ENCODE results near the gene ZSWIM8. TPM values are rescaled to one million over a fixed set of nuclear protein-coding genes. Genes with fewer than 3 reads are reported as not detected.

The ZSWIM8 gene
- total and polyA plus RNA-seq, 5 donors from 2014 or later = 6.0 to 95.5 (median 12.3) TPM

DNA sequence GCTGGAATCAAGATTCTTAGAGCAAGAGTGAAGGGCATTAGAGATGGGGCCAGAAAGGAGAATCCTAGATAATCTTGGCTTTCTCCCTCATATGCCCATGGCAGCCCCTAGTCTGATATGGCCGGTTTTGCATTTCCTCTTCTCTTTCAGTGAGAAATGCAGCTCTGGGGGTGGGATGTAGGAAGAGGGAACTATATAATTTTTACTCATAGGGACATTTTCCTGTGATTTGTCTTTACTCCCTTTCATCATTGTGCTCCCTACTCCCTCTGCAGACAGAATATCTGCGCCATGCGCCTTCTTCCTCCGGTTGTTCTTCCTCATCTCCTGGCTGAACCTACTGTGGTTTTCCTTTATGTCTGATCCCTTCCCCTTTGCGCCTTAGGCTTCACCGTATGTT, 20.3 kb upstream of the ZSWIM8 start:
- Mint-ChIP-seq H3K9me3 (no peaks in the 10 kb centered on the region), H3K27ac (peak overlapping the region in 1 of 3 donors; percentile 26), H3K27me3 (no peaks in the 10 kb centered on the region), H3K4me3 (no peak overlapping the region), H3K4me1 (peaks cover 5 to 32% (median 23%) of the 10 kb centered on the region in 4 donors), H3K36me3 (peaks cover 70% of the 10 kb centered on the region)
- H3K27ac ChIP-seq (ENCODE audit: insufficient read depth, low read length, poor library complexity, severe bottlenecking) = no peak overlapping the region
- H3K36me3 ChIP-seq (ENCODE audit: control insufficient read depth, insufficient read depth, low read length) = peaks cover 83% of the 10 kb centered on the region
- ATAC-seq (ENCODE audit: low read depth in 2 of 2) = no peak
- DNase-seq = no peak
- peaks cover 10% of the 10 kb centered on the region for H3K4me1 ChIP-seq (ENCODE audit: control insufficient read depth, insufficient read depth, low read length, poor library complexity, severe bottlenecking)
- no peaks in the 10 kb centered on the region for H3K9me3 ChIP-seq (ENCODE audit: control insufficient read depth in 2 of 2, low read length in 2 of 2)
- no peaks in the 10 kb centered on the region for H3K27me3 ChIP-seq (ENCODE audit: control insufficient read depth, insufficient read depth, low read length)
- H3K4me3 ChIP-seq (ENCODE audit: low read depth, low read length) = no peak overlapping the region

DNA sequence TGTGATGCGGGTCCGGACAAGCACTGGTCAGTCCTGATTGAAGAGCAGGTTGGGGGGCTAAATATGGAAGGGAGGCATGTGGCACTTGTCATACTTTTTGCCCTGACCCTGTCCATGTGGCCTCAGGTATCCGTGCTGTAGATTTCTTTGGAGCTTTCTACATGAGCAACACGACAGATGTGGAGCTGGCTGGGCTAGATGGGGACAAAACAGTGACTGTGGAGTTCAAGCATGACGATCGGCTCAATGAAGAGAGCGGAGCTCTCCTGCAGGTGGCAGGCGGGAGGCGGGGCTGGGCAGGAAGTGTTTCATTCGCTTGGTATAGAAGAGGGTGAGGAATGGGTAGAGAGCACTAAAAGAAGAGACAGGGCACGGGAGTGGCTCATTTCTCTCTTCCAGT, 16.5 kb upstream of the ZSWIM8 start:
- ATAC-seq (ENCODE audit: low read depth in 2 of 2) (peak; percentile 51 to 54), DNase-seq (peak; percentile 44 to 79 (median 74))
- peak overlapping the region in 2 of 3 donors; percentile 62 to 87 for H3K27ac Mint-ChIP-seq
- no peaks in the 10 kb centered on the region for H3K27me3 Mint-ChIP-seq
- H3K4me1 Mint-ChIP-seq = peaks cover 8 to 45% (median 16%) of the 10 kb centered on the region in 4 donors
- no peaks in the 10 kb centered on the region for H3K27me3 ChIP-seq (ENCODE audit: control insufficient read depth, insufficient read depth, low read length)
- peaks cover 47% of the 10 kb centered on the region for H3K36me3 Mint-ChIP-seq
- H3K27ac ChIP-seq (ENCODE audit: insufficient read depth, low read length, poor library complexity, severe bottlenecking) = peak overlapping the region; percentile 64
- peaks cover 53% of the 10 kb centered on the region for H3K36me3 ChIP-seq (ENCODE audit: control insufficient read depth, insufficient read depth, low read length)
- H3K9me3 ChIP-seq (ENCODE audit: control insufficient read depth in 2 of 2, low read length in 2 of 2) = no peaks in the 10 kb centered on the region
- peak overlapping the region; percentile 49 to 78 (median 52) for H3K4me3 Mint-ChIP-seq
- H3K4me1 ChIP-seq (ENCODE audit: control insufficient read depth, insufficient read depth, low read length, poor library complexity, severe bottlenecking) = peaks cover 26% of the 10 kb centered on the region
- H3K9me3 Mint-ChIP-seq = peaks cover 0 to 2% (median 0%) of the 10 kb centered on the region in 7 donors
- H3K4me3 ChIP-seq (ENCODE audit: low read depth, low read length) = no peak overlapping the region

DNA sequence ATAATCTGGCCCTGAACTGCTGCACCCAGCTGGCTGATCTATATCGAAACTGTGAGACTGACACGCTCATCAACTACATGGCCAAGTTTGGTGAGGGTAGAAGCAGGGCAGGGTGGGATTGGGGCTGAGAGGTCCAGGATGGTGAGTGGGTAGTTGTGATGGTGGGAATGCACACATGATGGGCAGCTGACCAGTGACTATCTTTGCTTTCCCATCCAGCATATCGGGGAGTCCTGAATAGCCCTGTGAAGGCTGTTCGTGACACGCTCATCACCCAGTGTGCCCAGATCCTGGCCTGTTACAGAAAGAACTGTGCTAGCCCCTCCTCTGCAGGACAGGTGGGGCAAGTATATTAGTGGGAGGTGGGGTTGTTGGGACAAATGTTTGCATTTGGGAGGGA, 16.0 kb upstream of the ZSWIM8 start:
- Mint-ChIP-seq H3K9me3 (peaks cover 0 to 2% (median 0%) of the 10 kb centered on the region in 7 donors), H3K36me3 (peaks cover 45% of the 10 kb centered on the region), H3K27ac (peak overlapping the region in 2 of 3 donors; percentile 62 to 87), H3K27me3 (no peaks in the 10 kb centered on the region), H3K4me1 (peaks cover 10 to 50% (median 21%) of the 10 kb centered on the region in 4 donors), H3K4me3 (peak overlapping the region; percentile 49 to 100 (median 52))
- no peaks in the 10 kb centered on the region for H3K9me3 ChIP-seq (ENCODE audit: control insufficient read depth in 2 of 2, low read length in 2 of 2)
- no peak for ATAC-seq (ENCODE audit: low read depth in 2 of 2)
- H3K27me3 ChIP-seq (ENCODE audit: control insufficient read depth, insufficient read depth, low read length) = no peaks in the 10 kb centered on the region
- H3K4me1 ChIP-seq (ENCODE audit: control insufficient read depth, insufficient read depth, low read length, poor library complexity, severe bottlenecking) = peaks cover 31% of the 10 kb centered on the region
- no peak for DNase-seq
- no peak overlapping the region for H3K4me3 ChIP-seq (ENCODE audit: low read depth, low read length)
- H3K36me3 ChIP-seq (ENCODE audit: control insufficient read depth, insufficient read depth, low read length) = peaks cover 50% of the 10 kb centered on the region
- peak overlapping the region; percentile 64 for H3K27ac ChIP-seq (ENCODE audit: insufficient read depth, low read length, poor library complexity, severe bottlenecking)

- Mint-ChIP-seq H3K4me1 (peaks cover 27 to 67% (median 35%) of the 10 kb centered on the region in 4 donors), H3K27ac (peak overlapping the region; percentile 94 to 97 (median 94)), H3K36me3 (peaks cover 31% of the 10 kb centered on the region), H3K27me3 (no peaks in the 10 kb centered on the region), H3K9me3 (peaks cover 0 to 2% (median 0%) of the 10 kb centered on the region in 7 donors), H3K4me3 (peak overlapping the region; percentile 89 to 100 (median 96))
- Histone ChIP-seq H3K36me3 (ENCODE audit: control insufficient read depth, insufficient read depth, low read length) (peaks cover 37% of the 10 kb centered on the region), H3K4me1 (ENCODE audit: control insufficient read depth, insufficient read depth, low read length, poor library complexity, severe bottlenecking) (peaks cover 45% of the 10 kb centered on the region), H3K4me3 (ENCODE audit: low read depth, low read length) (no peak overlapping the region), H3K9me3 (ENCODE audit: control insufficient read depth in 2 of 2, low read length in 2 of 2) (no peaks in the 10 kb centered on the region), H3K27ac (ENCODE audit: insufficient read depth, low read length, poor library complexity, severe bottlenecking) (peak overlapping the region; percentile 95), H3K27me3 (ENCODE audit: control insufficient read depth, insufficient read depth, low read length) (no peaks in the 10 kb centered on the region)
- DNase-seq = peak; percentile 73 to 83 (median 78)
- ATAC-seq (ENCODE audit: low read depth in 2 of 2) = peak in 1 of 2 donors; percentile 45
Measured at GRCh38 chr10:73771722-73772280, 13.6 kb upstream of the ZSWIM8 start.

GRCh38 chr10:73772281-73773151, 12.9 kb upstream of the ZSWIM8 start:
- Mint-ChIP-seq H3K27ac (peak overlapping the region; percentile 94 to 97 (median 94)), H3K9me3 (peaks cover 0 to 2% (median 0%) of the 10 kb centered on the region in 7 donors), H3K36me3 (peaks cover 32% of the 10 kb centered on the region), H3K4me1 (peaks cover 31 to 73% (median 42%) of the 10 kb centered on the region in 4 donors), H3K4me3 (peak overlapping the region; percentile 89 to 100 (median 96)), H3K27me3 (no peaks in the 10 kb centered on the region)
- DNase-seq (peak; percentile 76 to 88 (median 84)), ATAC-seq (ENCODE audit: low read depth in 2 of 2) (peak; percentile 71 to 72)
- peak overlapping the region; percentile 95 for H3K27ac ChIP-seq (ENCODE audit: insufficient read depth, low read length, poor library complexity, severe bottlenecking)
- H3K4me1 ChIP-seq (ENCODE audit: control insufficient read depth, insufficient read depth, low read length, poor library complexity, severe bottlenecking) = peaks cover 47% of the 10 kb centered on the region
- H3K9me3 ChIP-seq (ENCODE audit: control insufficient read depth in 2 of 2, low read length in 2 of 2) = no peaks in the 10 kb centered on the region
- no peaks in the 10 kb centered on the region for H3K27me3 ChIP-seq (ENCODE audit: control insufficient read depth, insufficient read depth, low read length)
- peak overlapping the region; percentile 91 for H3K4me3 ChIP-seq (ENCODE audit: low read depth, low read length)
- peaks cover 32% of the 10 kb centered on the region for H3K36me3 ChIP-seq (ENCODE audit: control insufficient read depth, insufficient read depth, low read length)

DNA sequence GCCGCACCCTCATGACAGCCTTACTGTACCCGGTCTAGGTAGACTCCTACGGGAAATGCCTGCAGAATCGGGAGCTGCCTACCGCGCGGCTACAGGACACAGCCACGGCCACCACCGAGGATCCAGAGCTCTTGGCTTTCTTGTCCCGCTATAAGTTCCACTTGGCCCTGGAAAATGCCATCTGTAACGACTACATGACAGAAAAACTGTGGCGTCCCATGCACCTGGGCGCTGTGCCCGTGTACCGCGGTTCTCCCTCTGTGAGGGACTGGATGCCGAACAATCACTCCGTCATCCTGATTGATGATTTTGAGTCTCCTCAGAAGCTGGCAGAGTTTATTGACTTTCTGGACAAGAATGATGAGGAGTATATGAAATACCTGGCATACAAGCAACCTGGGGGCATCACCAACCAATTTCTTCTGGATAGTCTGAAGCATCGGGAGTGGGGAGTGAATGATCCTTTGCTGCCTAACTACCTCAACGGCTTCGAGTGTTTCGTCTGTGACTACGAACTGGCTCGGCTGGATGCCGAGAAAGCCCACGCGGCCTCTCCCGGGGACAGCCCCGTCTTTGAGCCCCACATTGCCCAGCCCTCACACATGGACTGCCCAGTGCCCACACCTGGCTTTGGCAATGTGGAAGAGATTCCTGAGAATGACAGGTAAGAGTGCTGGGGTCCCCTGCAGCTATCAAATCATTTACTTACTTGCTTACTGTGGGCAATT, 12.1 kb upstream of the ZSWIM8 start:
- H3K36me3 Mint-ChIP-seq = peaks cover 32% of the 10 kb centered on the region

GRCh38 chr10:73774637-73775036, 10.8 kb upstream of the ZSWIM8 start:
- Histone ChIP-seq H3K4me3 (ENCODE audit: low read depth, low read length) (peak overlapping the region; percentile 91), H3K36me3 (ENCODE audit: control insufficient read depth, insufficient read depth, low read length) (peaks cover 33% of the 10 kb centered on the region), H3K4me1 (ENCODE audit: control insufficient read depth, insufficient read depth, low read length, poor library complexity, severe bottlenecking) (peaks cover 38% of the 10 kb centered on the region), H3K27me3 (ENCODE audit: control insufficient read depth, insufficient read depth, low read length) (no peaks in the 10 kb centered on the region), H3K9me3 (ENCODE audit: control insufficient read depth in 2 of 2, low read length in 2 of 2) (no peaks in the 10 kb centered on the region), H3K27ac (ENCODE audit: insufficient read depth, low read length, poor library complexity, severe bottlenecking) (peak overlapping the region; percentile 95)
- peaks cover 26 to 61% (median 36%) of the 10 kb centered on the region in 4 donors for H3K4me1 Mint-ChIP-seq
- DNase-seq (no peak), ATAC-seq (ENCODE audit: low read depth in 2 of 2) (no peak)
- H3K36me3 Mint-ChIP-seq = peaks cover 25% of the 10 kb centered on the region
- peak overlapping the region; percentile 89 to 100 (median 96) for H3K4me3 Mint-ChIP-seq
- H3K9me3 Mint-ChIP-seq = peaks cover 0 to 2% (median 0%) of the 10 kb centered on the region in 7 donors
- no peaks in the 10 kb centered on the region for H3K27me3 Mint-ChIP-seq
- H3K27ac Mint-ChIP-seq = peak overlapping the region; percentile 80 to 94 (median 94)

More for the DNA sequence above, 12.1 kb upstream of the ZSWIM8 start:
- Mint-ChIP-seq H3K4me1 (peaks cover 31 to 71% (median 42%) of the 10 kb centered on the region in 4 donors), H3K4me3 (peak overlapping the region; percentile 89 to 100 (median 96)), H3K27me3 (no peaks in the 10 kb centered on the region), H3K9me3 (peaks cover 0 to 2% (median 0%) of the 10 kb centered on the region in 7 donors), H3K27ac (peak overlapping the region; percentile 94 to 97 (median 94))
- Histone ChIP-seq H3K27me3 (ENCODE audit: control insufficient read depth, insufficient read depth, low read length) (no peaks in the 10 kb centered on the region), H3K27ac (ENCODE audit: insufficient read depth, low read length, poor library complexity, severe bottlenecking) (peak overlapping the region; percentile 95), H3K9me3 (ENCODE audit: control insufficient read depth in 2 of 2, low read length in 2 of 2) (no peaks in the 10 kb centered on the region), H3K4me3 (ENCODE audit: low read depth, low read length) (peak overlapping the region; percentile 91), H3K4me1 (ENCODE audit: control insufficient read depth, insufficient read depth, low read length, poor library complexity, severe bottlenecking) (peaks cover 47% of the 10 kb centered on the region), H3K36me3 (ENCODE audit: control insufficient read depth, insufficient read depth, low read length) (peaks cover 31% of the 10 kb centered on the region)
- DNase-seq = no peak
- ATAC-seq (ENCODE audit: low read depth in 2 of 2) = no peak
